Measurements from ENCODE around the gene AQP6.

The AQP6 gene

GRCh38 chr12:49972641-49973360 lies at the start of gene AQP6:
Gene AQP6, plus strand, starts transcription at chr12:49972947. Its CDS starts 227 bp downstream, at chr12:49973174.
- H3K27me3 ChIP-seq (ENCODE audit: insufficient read depth, low read depth, severe bottlenecking), result no peaks in the 10 kb centered on the region
- no peak within 1 kb of the TSS for H3K27ac ChIP-seq
- TF ChIP-seq, protein P1, sequence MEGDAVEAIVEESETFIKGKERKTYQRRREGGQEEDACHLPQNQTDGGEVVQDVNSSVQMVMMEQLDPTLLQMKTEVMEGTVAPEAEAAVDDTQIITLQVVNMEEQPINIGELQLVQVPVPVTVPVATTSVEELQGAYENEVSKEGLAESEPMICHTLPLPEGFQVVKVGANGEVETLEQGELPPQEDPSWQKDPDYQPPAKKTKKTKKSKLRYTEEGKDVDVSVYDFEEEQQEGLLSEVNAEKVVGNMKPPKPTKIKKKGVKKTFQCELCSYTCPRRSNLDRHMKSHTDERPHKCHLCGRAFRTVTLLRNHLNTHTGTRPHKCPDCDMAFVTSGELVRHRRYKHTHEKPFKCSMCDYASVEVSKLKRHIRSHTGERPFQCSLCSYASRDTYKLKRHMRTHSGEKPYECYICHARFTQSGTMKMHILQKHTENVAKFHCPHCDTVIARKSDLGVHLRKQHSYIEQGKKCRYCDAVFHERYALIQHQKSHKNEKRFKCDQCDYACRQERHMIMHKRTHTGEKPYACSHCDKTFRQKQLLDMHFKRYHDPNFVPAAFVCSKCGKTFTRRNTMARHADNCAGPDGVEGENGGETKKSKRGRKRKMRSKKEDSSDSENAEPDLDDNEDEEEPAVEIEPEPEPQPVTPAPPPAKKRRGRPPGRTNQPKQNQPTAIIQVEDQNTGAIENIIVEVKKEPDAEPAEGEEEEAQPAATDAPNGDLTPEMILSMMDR (IDR thresholded peaks at IDR 0.05; ENCODE audit: low read depth, low read length), result no peak
- no peak for DNase-seq
- no peak within 1 kb of the TSS for H3K4me3 ChIP-seq (ENCODE audit: low read depth, low read length)
- no peaks in the 10 kb centered on the region for H3K36me3 ChIP-seq
- H3K9me3 ChIP-seq (ENCODE audit: severe bottlenecking), result no peaks in the 10 kb centered on the region

DNA sequence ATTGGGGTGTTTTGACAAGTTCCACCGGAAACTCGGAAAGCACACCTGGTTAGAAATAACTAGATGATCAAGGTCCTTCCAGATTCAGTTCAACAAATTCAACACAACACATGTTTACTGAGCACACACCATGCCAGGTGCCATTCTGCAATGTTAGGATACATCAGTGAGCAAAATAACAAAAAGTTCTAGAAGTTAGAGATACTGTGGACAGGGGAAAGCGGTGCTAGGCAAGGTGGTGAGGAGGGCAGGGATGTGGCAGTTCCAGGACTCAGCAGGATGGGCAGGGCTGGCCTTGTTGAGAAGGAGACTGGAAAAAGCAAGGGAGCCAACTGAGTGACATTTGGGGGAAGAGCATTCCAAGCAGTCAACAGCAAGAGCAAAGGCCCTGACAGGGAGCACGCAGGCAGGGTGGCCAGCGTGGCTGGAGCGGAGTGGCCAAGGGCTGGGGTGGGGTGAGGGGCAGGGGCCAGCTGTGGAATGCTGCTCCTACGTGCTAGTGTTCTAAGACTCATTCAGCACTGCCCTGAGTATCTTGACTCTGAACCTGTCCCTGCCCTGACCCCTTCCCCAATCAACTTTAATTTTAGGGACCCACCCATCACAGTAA lies 49.6 kb upstream of the AQP6 start:
- no peaks in the 10 kb centered on the region for H3K27me3 ChIP-seq (ENCODE audit: insufficient read depth, low read depth, severe bottlenecking)
- H3K9me3 ChIP-seq (ENCODE audit: severe bottlenecking), result no peaks in the 10 kb centered on the region

GRCh38 chr12:49923880-49924556 lies 48.7 kb upstream of the AQP6 start:
- DNase-seq, result no peak
- TF ChIP-seq, protein P1 (IDR thresholded peaks at IDR 0.05; ENCODE audit: low read depth, low read length), result no peak
- H3K9me3 ChIP-seq (ENCODE audit: severe bottlenecking), result no peaks in the 10 kb centered on the region

More for the DNA sequence above, 49.6 kb upstream of the AQP6 start:
- H3K4me3 ChIP-seq (ENCODE audit: low read depth, low read length), result no peak overlapping the region
- TF ChIP-seq, protein P1 (IDR thresholded peaks at IDR 0.05; ENCODE audit: low read depth, low read length), result no peak
- H3K36me3 ChIP-seq, result no peaks in the 10 kb centered on the region
- no peak for DNase-seq
- no peak overlapping the region for H3K27ac ChIP-seq

GRCh38 chr12:49924628-49925246 lies 48.0 kb upstream of the AQP6 start:
- no peak for DNase-seq
- H3K9me3 ChIP-seq (ENCODE audit: severe bottlenecking), result no peaks in the 10 kb centered on the region
- no peaks in the 10 kb centered on the region for H3K27me3 ChIP-seq (ENCODE audit: insufficient read depth, low read depth, severe bottlenecking)
- no peaks in the 10 kb centered on the region for H3K36me3 ChIP-seq
- TF ChIP-seq, protein P1 (IDR thresholded peaks at IDR 0.05; ENCODE audit: low read depth, low read length), result no peak
- no peak overlapping the region for H3K27ac ChIP-seq
- H3K4me3 ChIP-seq (ENCODE audit: low read depth, low read length), result no peak overlapping the region

More at GRCh38 chr12:49923880-49924556, 48.7 kb upstream of the AQP6 start:
- H3K27me3 ChIP-seq (ENCODE audit: insufficient read depth, low read depth, severe bottlenecking), result no peaks in the 10 kb centered on the region
- no peak overlapping the region for H3K4me3 ChIP-seq (ENCODE audit: low read depth, low read length)
- H3K27ac ChIP-seq, result no peak overlapping the region
- no peaks in the 10 kb centered on the region for H3K36me3 ChIP-seq

DNA sequence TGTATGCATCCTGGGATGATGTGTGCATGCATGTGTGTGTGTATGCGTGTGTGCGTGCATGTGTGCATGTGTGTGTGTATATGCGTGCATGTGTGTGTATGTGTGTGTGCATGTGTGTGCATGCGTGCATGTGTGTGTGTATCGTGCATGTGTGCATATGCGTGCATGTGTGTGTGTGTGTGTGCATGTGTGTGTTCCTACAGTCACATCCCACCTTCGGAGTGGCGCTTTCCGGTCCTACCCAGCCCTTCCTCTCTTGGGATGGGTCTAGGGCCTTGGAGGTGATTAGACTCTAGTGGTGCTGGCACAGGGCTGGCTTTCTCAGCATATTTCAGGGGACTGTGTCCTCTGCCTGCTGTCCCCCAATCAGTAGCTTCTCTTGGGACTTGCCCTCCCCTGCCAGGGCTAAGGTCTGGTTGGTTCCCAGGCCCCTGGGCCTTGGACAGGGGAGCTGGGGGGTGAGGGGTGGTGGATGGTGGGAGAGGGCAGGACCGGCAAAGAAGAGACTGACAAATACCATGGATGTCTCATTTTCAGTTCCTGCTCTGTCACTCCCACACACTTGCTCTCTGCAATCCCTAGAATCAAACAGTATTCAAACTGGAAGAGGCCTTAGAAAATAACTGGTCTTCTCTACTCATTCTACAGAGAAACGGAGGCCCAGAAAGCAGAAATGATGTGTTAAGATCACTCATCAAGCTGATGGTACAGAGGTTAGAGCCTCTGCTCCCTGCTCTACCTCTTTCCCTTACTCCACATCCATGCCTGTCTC lies 47.1 kb upstream of the AQP6 start:
- TF ChIP-seq, protein P1 (IDR thresholded peaks at IDR 0.05; ENCODE audit: low read depth, low read length), result no peak
- H3K36me3 ChIP-seq, result no peaks in the 10 kb centered on the region
- no peak for DNase-seq
- H3K27ac ChIP-seq, result no peak overlapping the region
- H3K4me3 ChIP-seq (ENCODE audit: low read depth, low read length), result no peak overlapping the region
- H3K27me3 ChIP-seq (ENCODE audit: insufficient read depth, low read depth, severe bottlenecking), result no peaks in the 10 kb centered on the region
- no peaks in the 10 kb centered on the region for H3K9me3 ChIP-seq (ENCODE audit: severe bottlenecking)

All from WERI-Rb-1 (cell line).